B cell (primary cell): ENCODE data around the gene BMERB1. TPM values are rescaled to one million over a fixed set of nuclear protein-coding genes. Genes with fewer than 3 reads are reported as not detected.
A peak's percentile ranks its signal among the peaks of the same experiment; 100 is the strongest.

Experiments
- ATAC-seq: fragments of 200-7000 bp; cut with Tn5 transposase; one replicate; pipeline ENCODE4 v1.10.0; 2021; ENCODE audit warnings: low read depth, mild to moderate bottlenecking, moderate number of reproducible peaks, moderate library complexity
- CTCF ChIA-PET: fragments of 350-600 bp; sonication (Branson Sonifier 250); formaldehyde crosslinking; loops from one replicate; lab custom pipeline; 2021; ENCODE audit warnings: antibody characterized with exemption, inconsistent platforms; lab: Charles Lee
- POLR2A ChIA-PET: fragments of 350-600 bp; sonication (Branson Sonifier 250); formaldehyde crosslinking; loops from one replicate; lab custom pipeline; 2021; ENCODE audit warnings: antibody characterized with exemption; lab: Charles Lee
- DNase-seq: peaks from one replicate; pipeline ENCODE4 v3.0.0; 2013
- H2AFZ ChIP-seq: 2 replicates; pipeline ENCODE4 v1.6.1; 2012; ENCODE audit warnings: mild to moderate bottlenecking, low read depth, low read length; ENCODE audit not compliant: insufficient read depth, poor library complexity, severe bottlenecking
- H3K27ac ChIP-seq, 2 donors: 1 replicate in 1 of 2; 2 replicates in 1 of 2; pipeline ENCODE4 v1.5.1; 2012 to 2013; ENCODE audit warnings: low read length in 2 of 2, mild to moderate bottlenecking in 2 of 2, moderate library complexity in 1 of 2
- H3K27me3 ChIP-seq, 4 experiments: fragments of 200-600 bp in 1 of 4; sonication (generic) in 1 of 4; replicated peaks in 1 of 4; 1 replicate in 2 of 4; 2 replicates in 2 of 4; pipeline versions ENCODE4 v1.6.1 to v1.7.0; 2013 to 2016; ENCODE audit warnings: low read length in 3 of 4, mild to moderate bottlenecking in 2 of 4, mixed read lengths in 1 of 4, moderate library complexity in 1 of 4; ENCODE audit not compliant: insufficient read depth in 4 of 4, control insufficient read depth in 3 of 4; ENCODE audit errors: control extremely low read depth in 1 of 4
- H3K36me3 ChIP-seq, 2 experiments: replicated peaks in 1 of 2; 1 replicate in 1 of 2; 2 replicates in 1 of 2; pipeline versions ENCODE4 v1.6.1 to v1.7.1; 2013; ENCODE audit warnings: low read length in 1 of 2; ENCODE audit not compliant: insufficient read depth in 2 of 2, control insufficient read depth in 1 of 2; ENCODE audit errors: control extremely low read depth in 1 of 2, extremely low read depth in 1 of 2
- H3K4me1 ChIP-seq, 2 donors: fragments of 200-600 bp in 1 of 2; sonication (generic) in 1 of 2; 1 replicate in 1 of 2; 2 replicates in 1 of 2; pipeline versions ENCODE4 v1.5.1 to v1.6.1; 2013 to 2017; ENCODE audit warnings: low read length in 2 of 2; ENCODE audit not compliant: control insufficient read depth in 2 of 2, insufficient read depth in 2 of 2
- H3K4me2 ChIP-seq: replicated peaks from 2 replicates; pipeline ENCODE3; 2012; ENCODE audit warnings: mild to moderate bottlenecking, low read depth, low read length; ENCODE audit not compliant: poor library complexity, severe bottlenecking
- H3K4me3 ChIP-seq, 5 experiments: fragments of 200-600 bp in 1 of 5; sonication (generic) in 1 of 5; 1 replicate in 3 of 5; 2 replicates in 2 of 5; pipeline versions ENCODE4 v1.5.1 to v1.7.0; 2011 to 2016; ENCODE audit warnings: low read length in 4 of 5, mild to moderate bottlenecking in 4 of 5, low read depth in 2 of 5, control low read depth in 1 of 5, moderate library complexity in 1 of 5; ENCODE audit not compliant: insufficient read depth in 1 of 5; ENCODE audit errors: control extremely low read depth in 1 of 5, extremely low read depth in 1 of 5
- H3K79me2 ChIP-seq: fragments of 200-600 bp; sonication (generic); one replicate; pipeline ENCODE4 v1.6.0; 2016; ENCODE audit warnings: low read length; ENCODE audit not compliant: control insufficient read depth, insufficient read depth
- H3K9ac ChIP-seq: fragments of 200-600 bp; sonication (generic); 2 replicates; pipeline ENCODE4 v1.6.1; 2017; ENCODE audit warnings: mild to moderate bottlenecking, low read length, moderate library complexity
- H3K9me3 ChIP-seq, 3 donors: one replicate each; pipeline versions ENCODE4 v1.6.1 to v1.7.1; 2013; ENCODE audit warnings: low read length in 2 of 3; ENCODE audit not compliant: control insufficient read depth in 2 of 3, insufficient read depth in 1 of 3; ENCODE audit errors: control extremely low read depth in 1 of 3
- H4K20me1 ChIP-seq: 2 replicates; pipeline ENCODE4 v1.6.0; 2012; ENCODE audit warnings: mild to moderate bottlenecking, low read length; ENCODE audit not compliant: insufficient read depth, control insufficient read depth, poor library complexity, severe bottlenecking
- H3K27ac Mint-ChIP-seq: one replicate; pipeline ENCODE4 v1.8.0; 2021; ENCODE audit warnings: mixed read lengths
- H3K27me3 Mint-ChIP-seq: one replicate; pipeline ENCODE4 v1.8.0; 2021; ENCODE audit warnings: mixed read lengths
- H3K4me1 Mint-ChIP-seq: one replicate; pipeline ENCODE4 v1.8.0; 2021; ENCODE audit warnings: mixed read lengths
- H3K4me3 Mint-ChIP-seq: one replicate; pipeline ENCODE4 v1.8.0; 2021; ENCODE audit warnings: mixed read lengths
- H3K9me3 Mint-ChIP-seq: one replicate; pipeline ENCODE4 v1.8.0; 2022; ENCODE audit warnings: mixed read lengths; ENCODE audit not compliant: insufficient read depth
- EZH2 ChIP-seq: IDR thresholded peaks from 2 replicates; pipeline ENCODE4 v1.6.1; 2012; ENCODE audit warnings: borderline replicate concordance, low read depth, mild to moderate bottlenecking, moderate library complexity, low read length; ENCODE audit not compliant: insufficient read depth, poor library complexity, severe bottlenecking
- WGBS: methylation state at CpG from one replicate; pipeline ENCODE4 v1.1.5; 2013; ENCODE audit warnings: missing lambda C conversion rate; ENCODE audit not compliant: insufficient coverage; 5-methylcytosine and 5-hydroxymethylcytosine counted together
- intact Hi-C: fragments of 100-400 bp; cut with micrococcal nuclease; formaldehyde crosslinking; loops from one replicate; pipeline ENCODE4 v1.10.0; 2022
- polyA plus RNA-seq: library from polyadenylated mRNA; depleted of rRNA; stranded (reverse); fragments of >200 nt; gene quantifications from 2 replicates; pipeline ENCODE4 v1.2.3, GENCODE V29; 2012
- total RNA-seq, 2 donors: library from RNA; stranded (reverse); fragments of 120-200 nt in 1 of 2; gene quantifications; 1 replicate in 1 of 2; 2 replicates in 1 of 2; pipeline versions ENCODE4 v1.2.3 to v1.2.4, GENCODE V29; 2013 to 2022
- TF ChIP-seq, protein P1 (sequence below): fragments of 200-600 bp; IDR thresholded peaks from one replicate; pipeline ENCODE4 v1.8.0; 2022; ENCODE audit warnings: antibody characterized with exemption, mild to moderate bottlenecking

BMERB1 gene
- total and polyA plus RNA-seq, 2 donors (not counting 1 experiment from before 2014, with no cell fraction given): 2.2 to 11.2 TPM

DNA sequence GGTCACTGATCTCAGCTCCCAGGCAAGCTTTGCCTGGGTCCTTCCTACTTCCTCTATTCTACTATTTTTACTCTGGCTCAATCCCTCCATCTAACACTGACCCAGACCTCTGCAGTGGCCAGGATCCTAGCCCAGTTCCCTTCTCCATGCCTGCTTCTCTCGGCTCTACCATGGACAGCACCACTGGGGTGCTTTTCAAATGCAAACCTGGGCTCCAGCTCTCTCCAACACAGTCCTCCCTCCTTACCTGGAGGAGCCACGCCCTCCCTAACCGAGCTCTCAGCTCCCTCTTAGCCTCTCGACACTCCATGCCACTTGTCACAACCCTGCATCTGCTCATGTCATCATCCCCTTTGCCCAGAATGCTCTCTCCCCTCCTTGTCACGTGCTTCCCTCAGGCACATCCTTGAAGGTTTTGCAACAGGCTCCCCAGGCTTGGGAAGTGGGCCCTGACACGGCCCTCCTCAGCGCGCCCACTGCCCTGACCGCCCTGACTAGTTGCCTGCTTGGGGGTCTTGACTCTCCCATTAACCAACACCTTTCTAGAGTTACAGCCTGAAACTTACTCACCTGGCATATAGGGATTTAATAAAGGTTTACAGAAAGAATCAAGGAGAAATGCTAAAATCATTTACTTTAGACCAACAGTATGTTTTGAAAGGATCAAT, 167.0 kb downstream of the BMERB1 start:
- Histone ChIP-seq H4K20me1 (peaks cover 55% of the 10 kb centered on the region), H3K9me3 (no peaks in the 10 kb centered on the region), H3K36me3 (peaks cover 8 to 99% of the 10 kb centered on the region in 2 experiments), H3K79me2 (peaks cover 19% of the 10 kb centered on the region), H3K4me2 (no peak overlapping the region), H3K27ac (no peak overlapping the region), H3K27me3 (no peaks in the 10 kb centered on the region), H3K9ac (no peak overlapping the region), H3K4me3 (no peak overlapping the region), H2AFZ (no peak overlapping the region), H3K4me1 (no peaks in the 10 kb centered on the region)
- peak overlapping the region; percentile 70 for H3K27ac Mint-ChIP-seq
- DNase-seq (no peak), ATAC-seq (no peak)
- no peaks in the 10 kb centered on the region for H3K9me3 Mint-ChIP-seq
- no peak overlapping the region for H3K4me3 Mint-ChIP-seq
- intact Hi-C loops: no loop called here
- POLR2A ChIA-PET: interaction anchor here (0.9 kb wide), 1 partner anchor 41 kb away, joined by 3 read pairs; the partner anchor contains the start of gene MARF1
- no peaks in the 10 kb centered on the region for H3K4me1 Mint-ChIP-seq
- CTCF ChIA-PET: interaction anchor here (1.4 kb wide), 1 partner anchor 11 kb away, joined by 3 read pairs; no protein-coding TSS in a partner anchor
- WGBS: 95% methylated on average over 6 of the region's 9 CpGs
- TF ChIP-seq, protein P1, sequence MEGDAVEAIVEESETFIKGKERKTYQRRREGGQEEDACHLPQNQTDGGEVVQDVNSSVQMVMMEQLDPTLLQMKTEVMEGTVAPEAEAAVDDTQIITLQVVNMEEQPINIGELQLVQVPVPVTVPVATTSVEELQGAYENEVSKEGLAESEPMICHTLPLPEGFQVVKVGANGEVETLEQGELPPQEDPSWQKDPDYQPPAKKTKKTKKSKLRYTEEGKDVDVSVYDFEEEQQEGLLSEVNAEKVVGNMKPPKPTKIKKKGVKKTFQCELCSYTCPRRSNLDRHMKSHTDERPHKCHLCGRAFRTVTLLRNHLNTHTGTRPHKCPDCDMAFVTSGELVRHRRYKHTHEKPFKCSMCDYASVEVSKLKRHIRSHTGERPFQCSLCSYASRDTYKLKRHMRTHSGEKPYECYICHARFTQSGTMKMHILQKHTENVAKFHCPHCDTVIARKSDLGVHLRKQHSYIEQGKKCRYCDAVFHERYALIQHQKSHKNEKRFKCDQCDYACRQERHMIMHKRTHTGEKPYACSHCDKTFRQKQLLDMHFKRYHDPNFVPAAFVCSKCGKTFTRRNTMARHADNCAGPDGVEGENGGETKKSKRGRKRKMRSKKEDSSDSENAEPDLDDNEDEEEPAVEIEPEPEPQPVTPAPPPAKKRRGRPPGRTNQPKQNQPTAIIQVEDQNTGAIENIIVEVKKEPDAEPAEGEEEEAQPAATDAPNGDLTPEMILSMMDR: no peak
- no peak for TF ChIP-seq EZH2
- H3K27me3 Mint-ChIP-seq: no peaks in the 10 kb centered on the region

DNA sequence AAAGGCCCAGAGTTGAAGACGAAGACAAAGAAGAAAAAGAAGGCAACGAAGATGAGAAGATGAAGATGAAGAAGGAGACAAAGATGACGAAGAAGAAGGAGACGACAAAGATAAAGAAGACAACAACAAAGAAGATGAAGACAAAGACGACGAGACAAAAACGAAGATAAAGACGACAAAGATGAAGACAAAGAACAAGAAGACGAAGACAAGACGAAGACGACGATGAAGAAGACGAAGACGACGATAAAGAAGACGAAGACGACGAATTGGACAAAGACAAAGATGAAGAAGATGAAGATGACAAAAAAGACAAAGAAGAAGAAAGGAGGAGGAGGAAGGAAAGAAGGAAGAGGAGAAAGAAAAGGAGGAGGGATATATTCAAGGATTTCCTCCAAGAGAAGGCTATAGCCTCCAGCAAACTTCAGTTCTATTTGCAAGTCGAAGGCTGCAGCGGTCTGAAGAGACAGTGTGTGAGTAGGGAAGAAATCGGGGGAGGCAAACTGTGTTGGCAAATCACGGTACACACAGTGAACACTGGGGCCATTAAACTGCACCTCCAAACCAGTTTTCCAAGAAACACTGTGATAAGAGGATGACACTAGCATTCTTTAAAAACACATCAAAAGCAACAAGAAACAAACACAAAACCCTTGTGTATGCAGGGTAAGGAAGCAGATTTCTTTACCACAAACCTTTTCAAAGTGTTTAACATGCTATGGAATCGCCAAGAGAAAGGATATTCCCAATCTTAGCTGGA, 168.1 kb downstream of the BMERB1 start:
- POLR2A ChIA-PET: no interaction called here
- peaks cover 9 to 99% of the 10 kb centered on the region in 2 experiments for H3K36me3 ChIP-seq
- no peaks in the 10 kb centered on the region for H3K27me3 Mint-ChIP-seq
- no peak for DNase-seq
- no peaks in the 10 kb centered on the region for H3K4me1 Mint-ChIP-seq
- no peak overlapping the region for H2AFZ ChIP-seq
- H3K4me1 ChIP-seq: no peaks in the 10 kb centered on the region
- no peak overlapping the region for H3K4me2 ChIP-seq
- 97% methylated on average over 18 of the region's 23 CpGs for WGBS
- H3K9ac ChIP-seq: no peak overlapping the region
- intact Hi-C loops: no loop called here
- H4K20me1 ChIP-seq: peaks cover 61% of the 10 kb centered on the region
- H3K4me3 Mint-ChIP-seq: no peak overlapping the region
- H3K9me3 ChIP-seq: no peaks in the 10 kb centered on the region
- H3K9me3 Mint-ChIP-seq: no peaks in the 10 kb centered on the region
- no peak overlapping the region for H3K4me3 ChIP-seq
- H3K27ac Mint-ChIP-seq: no peak overlapping the region
- no peak for TF ChIP-seq EZH2
- TF ChIP-seq, protein P1: no peak
- no peak overlapping the region for H3K27ac ChIP-seq
- H3K27me3 ChIP-seq: no peaks in the 10 kb centered on the region
- CTCF ChIA-PET: interaction anchor here (1.0 kb wide), 1 partner anchor 10 kb away, joined by 4 read pairs; no protein-coding TSS in a partner anchor
- no peak for ATAC-seq
- H3K79me2 ChIP-seq: peaks cover 30% of the 10 kb centered on the region
